ENCODE data around the gene KLHL5.

KLHL5 gene

GRCh38 chr4:39056023-39056422, 6.0 kb upstream of the KLHL5 start:
- Histone ChIP-seq H3K79me2 (ENCODE audit: insufficient read depth, low read length) (peaks cover 48% of the 10 kb centered on the region), H3K9me2 (replicated peaks; ENCODE audit: insufficient read depth, low read length) (no peaks in the 10 kb centered on the region), H2AFZ (ENCODE audit: low read depth, low read length, severe bottlenecking) (no peak overlapping the region), H3K9ac (ENCODE audit: low read length) (no peak overlapping the region), H3F3A (ENCODE audit: insufficient read depth) (no peaks in the 10 kb centered on the region; the same call in none of the 2 replicates), H3K27ac (ENCODE audit: low read depth, low read length) (no peak overlapping the region), H3K4me3 (ENCODE audit: insufficient read depth, low read length, poor library complexity, severe bottlenecking) (no peak overlapping the region), H4K20me1 (ENCODE audit: low read depth, low read length) (peaks cover 7% of the 10 kb centered on the region), H3K36me3 (ENCODE audit: low read length) (no peaks in the 10 kb centered on the region), H3K4me2 (ENCODE audit: low read depth, low read length, poor library complexity, severe bottlenecking) (no peak overlapping the region), H3K27me3 (ENCODE audit: low read length) (no peaks in the 10 kb centered on the region), H3K9me3 (ENCODE audit: insufficient read depth, low read length) (no peaks in the 10 kb centered on the region)
- TF ChIP-seq EZH2phosphoT487 (conservative IDR thresholded peaks at IDR 0.05; ENCODE audit: low read length) (no peak), CTCF (IDR thresholded peaks at IDR 0.05; ENCODE audit: insufficient read depth, low read length, poor library complexity, severe bottlenecking) (no peak)

GRCh38 chr4:39061457-39061856, 575 bp upstream of the KLHL5 start:
- Histone ChIP-seq H3F3A (ENCODE audit: insufficient read depth) (no peaks in the 10 kb centered on the region; the same call in 1 of the 2 replicates), H3K36me3 (ENCODE audit: low read length) (no peaks in the 10 kb centered on the region), H2AFZ (ENCODE audit: low read depth, low read length, severe bottlenecking) (no peak overlapping the region), H3K4me3 (ENCODE audit: insufficient read depth, low read length, poor library complexity, severe bottlenecking) (no peak overlapping the region), H3K9me3 (ENCODE audit: insufficient read depth, low read length) (no peaks in the 10 kb centered on the region), H4K20me1 (ENCODE audit: low read depth, low read length) (peaks cover 5% of the 10 kb centered on the region; the same call in 1 of the 2 replicates), H3K27ac (ENCODE audit: low read depth, low read length) (no peak overlapping the region), H3K27me3 (ENCODE audit: low read length) (no peaks in the 10 kb centered on the region), H3K9ac (ENCODE audit: low read length) (no peak overlapping the region), H3K4me2 (ENCODE audit: low read depth, low read length, poor library complexity, severe bottlenecking) (no peak overlapping the region), H3K9me2 (replicated peaks; ENCODE audit: insufficient read depth, low read length) (no peaks in the 10 kb centered on the region), H3K79me2 (ENCODE audit: insufficient read depth, low read length) (peaks cover 31% of the 10 kb centered on the region)
- no peak for TF ChIP-seq CTCF (IDR thresholded peaks at IDR 0.05; ENCODE audit: insufficient read depth, low read length, poor library complexity, severe bottlenecking)
- no peak for TF ChIP-seq EZH2phosphoT487 (conservative IDR thresholded peaks at IDR 0.05; ENCODE audit: low read length)

- no peak overlapping the region for H3K4me2 ChIP-seq (ENCODE audit: low read depth, low read length, poor library complexity, severe bottlenecking)
- TF ChIP-seq EZH2phosphoT487 (conservative IDR thresholded peaks at IDR 0.05; ENCODE audit: low read length) (no peak), CTCF (IDR thresholded peaks at IDR 0.05; ENCODE audit: insufficient read depth, low read length, poor library complexity, severe bottlenecking) (no peak)
- peaks cover 22% of the 10 kb centered on the region for H3K79me2 ChIP-seq (ENCODE audit: insufficient read depth, low read length)
- no peaks in the 10 kb centered on the region for H3K9me3 ChIP-seq (ENCODE audit: insufficient read depth, low read length)
- no peaks in the 10 kb centered on the region for H3K9me2 ChIP-seq (replicated peaks; ENCODE audit: insufficient read depth, low read length)
- H2AFZ ChIP-seq (ENCODE audit: low read depth, low read length, severe bottlenecking) = no peak overlapping the region
- no peaks in the 10 kb centered on the region for H3K36me3 ChIP-seq (ENCODE audit: low read length)
- no peaks in the 10 kb centered on the region for H3K27me3 ChIP-seq (ENCODE audit: low read length)
- H3K4me3 ChIP-seq (ENCODE audit: insufficient read depth, low read length, poor library complexity, severe bottlenecking) = no peak overlapping the region
- no peak overlapping the region for H3K27ac ChIP-seq (ENCODE audit: low read depth, low read length)
- H4K20me1 ChIP-seq (ENCODE audit: low read depth, low read length) = peaks cover 5% of the 10 kb centered on the region; the same call in 1 of the 2 replicates
- no peak overlapping the region for H3K9ac ChIP-seq (ENCODE audit: low read length)
- no peaks in the 10 kb centered on the region; the same call in 1 of the 2 replicates for H3F3A ChIP-seq (ENCODE audit: insufficient read depth)
Observed at GRCh38 chr4:39062770-39063097, 702 bp downstream of the KLHL5 start.
